K562 (cell line): ENCODE results near the gene ENTR1.
A peak's percentile ranks its signal among the peaks of the same experiment; 100 is the strongest.

Experiments
- FOXK2 ChIP-seq, 2 experiments: fragments of 450-650 bp; IDR thresholded peaks in 1 of 2; conservative IDR thresholded peaks in 1 of 2; 2 replicates each; pipeline ENCODE4 v1.6.1; 2016; ENCODE audit warnings: low read depth in 2 of 2, mild to moderate bottlenecking in 1 of 2
- GABPA ChIP-seq: fragments of 200-800 bp; sonication (Bioruptor generic); conservative IDR thresholded peaks from 2 replicates; pipeline ENCODE4 v1.6.1; 2016; ENCODE audit warnings: low read depth, missing genetic modification characterization, missing compliant biosample characterization
- KLF10 ChIP-seq: fragments of 250-450 bp; sonication (Bioruptor Pico); IDR thresholded peaks from 2 replicates; pipeline ENCODE4 v1.6.1; 2021; ENCODE audit warnings: matching md5 sums
- NR2C2 ChIP-seq, 2 experiments: fragments of 200-800 bp in 1 of 2; sonication (Bioruptor generic) in 1 of 2; sonication (generic) in 1 of 2; formaldehyde crosslinking in 1 of 2; IDR thresholded peaks; 2 replicates each; pipeline versions ENCODE4 v1.6.1 to v1.8.0; 2016 to 2022; ENCODE audit warnings: mild to moderate bottlenecking in 1 of 2, missing compliant biosample characterization in 1 of 2, missing genetic modification characterization in 1 of 2, missing genetic modification reagents in 1 of 2
- POLR2A ChIP-seq: fragments of 450-650 bp; conservative IDR thresholded peaks from 2 replicates; pipeline ENCODE4 v1.6.1; 2016
- RB1 ChIP-seq: fragments of 450-650 bp; IDR thresholded peaks from 2 replicates; pipeline ENCODE4 v1.6.1; 2017; ENCODE audit warnings: low read depth, mild to moderate bottlenecking
- SMC3 ChIP-seq: conservative IDR thresholded peaks from 2 replicates; pipeline ENCODE4 v1.6.1; 2011; ENCODE audit warnings: low read depth, low read length, improper control_type of control experiment; ENCODE audit not compliant: insufficient read depth
- TF ChIP-seq, protein P1 (sequence below): fragments of 450-650 bp; IDR thresholded peaks from 2 replicates; pipeline ENCODE4 v1.6.1; 2016; ENCODE audit warnings: missing biosample characterization, missing genetic modification characterization
- TF ChIP-seq, protein P2 (sequence below): sonication (generic); formaldehyde crosslinking; IDR thresholded peaks from 2 replicates; pipeline ENCODE4 v1.8.0; 2022; ENCODE audit warnings: mild to moderate bottlenecking, low read depth, missing genetic modification reagents

DNA sequence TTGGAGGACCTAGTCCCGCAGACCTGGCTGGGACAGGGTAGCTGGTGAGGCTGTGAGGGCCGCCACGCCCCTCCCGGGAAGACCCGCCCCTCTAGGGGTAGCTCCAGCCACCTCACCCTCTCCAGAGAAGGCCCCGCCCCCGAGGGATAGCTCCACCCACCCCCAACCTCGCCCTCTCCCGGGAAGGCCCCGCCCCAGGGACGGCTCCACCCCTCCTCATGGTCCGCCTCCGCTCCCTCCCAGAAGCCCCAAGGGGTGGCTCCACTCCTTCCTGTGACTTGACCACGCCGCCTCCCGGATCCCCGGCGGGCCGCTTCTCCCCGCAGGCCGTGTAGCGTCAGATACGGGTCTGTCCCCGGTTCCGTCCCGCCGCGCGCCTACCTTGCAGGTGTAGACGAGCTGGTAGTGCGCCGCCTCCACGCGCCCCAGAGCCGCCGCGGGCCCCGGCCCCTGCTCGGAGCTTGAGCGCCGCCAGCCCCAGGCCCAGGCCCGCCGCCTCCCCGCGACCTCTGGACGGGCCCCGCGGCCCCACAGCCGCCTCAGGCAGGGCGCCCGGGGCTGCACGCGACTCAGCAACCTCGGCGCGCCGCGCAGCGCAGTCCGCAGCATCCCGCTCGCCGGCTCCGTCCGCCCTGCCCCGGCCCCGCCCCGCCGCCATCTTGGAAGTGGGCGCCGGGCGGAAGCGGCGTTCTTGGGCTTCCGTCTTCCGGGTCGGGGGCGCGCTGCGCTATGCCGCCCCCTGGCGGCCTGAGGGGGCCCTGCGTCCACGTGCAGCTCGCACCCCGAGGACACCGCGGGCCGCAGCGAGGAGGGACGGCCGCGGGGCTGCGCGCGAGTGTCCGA is 47.1 kb downstream of the ENTR1 start, which contains the start of gene DNLZ:
- TF ChIP-seq SMC3 (peak; percentile 50; the same call in 1 of the 2 replicates), KLF10 (CRISPR knock-in tag) (no peak), POLR2A (peak; percentile 91), RB1 (peak; percentile 97), GABPA (tag) (peak; percentile 98), FOXK2 (conservative IDR thresholded peaks at IDR 0.05 in 1 of 2, IDR thresholded peaks at IDR 0.05 in 1 of 2; ENCODE audit: low read depth in 2 of 2) (no peak), NR2C2 (CRISPR knock-in tag; IDR thresholded peaks at IDR 0.05) (peak; percentile 93), NR2C2 (tag; IDR thresholded peaks at IDR 0.05) (peak; percentile 99)
- TF ChIP-seq, protein P1, sequence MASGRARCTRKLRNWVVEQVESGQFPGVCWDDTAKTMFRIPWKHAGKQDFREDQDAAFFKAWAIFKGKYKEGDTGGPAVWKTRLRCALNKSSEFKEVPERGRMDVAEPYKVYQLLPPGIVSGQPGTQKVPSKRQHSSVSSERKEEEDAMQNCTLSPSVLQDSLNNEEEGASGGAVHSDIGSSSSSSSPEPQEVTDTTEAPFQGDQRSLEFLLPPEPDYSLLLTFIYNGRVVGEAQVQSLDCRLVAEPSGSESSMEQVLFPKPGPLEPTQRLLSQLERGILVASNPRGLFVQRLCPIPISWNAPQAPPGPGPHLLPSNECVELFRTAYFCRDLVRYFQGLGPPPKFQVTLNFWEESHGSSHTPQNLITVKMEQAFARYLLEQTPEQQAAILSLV: no peak
- TF ChIP-seq, protein P2, sequence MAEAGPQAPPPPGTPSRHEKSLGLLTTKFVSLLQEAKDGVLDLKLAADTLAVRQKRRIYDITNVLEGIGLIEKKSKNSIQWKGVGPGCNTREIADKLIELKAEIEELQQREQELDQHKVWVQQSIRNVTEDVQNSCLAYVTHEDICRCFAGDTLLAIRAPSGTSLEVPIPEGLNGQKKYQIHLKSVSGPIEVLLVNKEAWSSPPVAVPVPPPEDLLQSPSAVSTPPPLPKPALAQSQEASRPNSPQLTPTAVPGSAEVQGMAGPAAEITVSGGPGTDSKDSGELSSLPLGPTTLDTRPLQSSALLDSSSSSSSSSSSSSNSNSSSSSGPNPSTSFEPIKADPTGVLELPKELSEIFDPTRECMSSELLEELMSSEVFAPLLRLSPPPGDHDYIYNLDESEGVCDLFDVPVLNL (CRISPR knock-in tag): peak; percentile 65; the same call in 1 of the 2 replicates
